ENCODE data around the gene CRHR1. TPM values are rescaled to one million over a fixed set of nuclear protein-coding genes. Genes with fewer than 3 reads are reported as not detected.

The CRHR1 gene
- total RNA-seq, result not detected

DNA sequence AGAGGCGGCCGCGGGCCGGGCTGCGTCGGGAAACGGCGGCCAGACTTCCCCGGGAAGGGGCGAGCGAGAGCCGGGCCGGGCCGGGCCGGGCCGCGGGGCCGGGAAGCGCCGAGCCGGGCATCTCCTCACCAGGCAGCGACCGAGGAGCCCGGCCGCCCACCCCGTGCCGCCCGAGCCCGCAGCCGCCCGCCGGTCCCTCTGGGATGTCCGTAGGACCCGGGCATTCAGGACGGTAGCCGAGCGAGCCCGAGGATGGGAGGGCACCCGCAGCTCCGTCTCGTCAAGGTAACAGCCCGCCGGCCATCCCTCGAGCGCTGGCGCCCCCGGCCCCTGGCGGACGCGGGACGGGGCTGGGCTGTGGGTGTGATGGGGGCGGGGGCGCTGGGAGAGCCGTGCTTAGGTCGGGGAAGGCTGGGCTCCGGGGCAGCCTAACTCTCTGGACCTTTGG lies at the start of gene CRHR1:
CRHR1 (plus strand) TSS at position 28 of the 448 bp plus-strand sequence; CDS start at position 253, 225 bp downstream.
- ATAC-seq, result peak; percentile 33
- intact Hi-C loops (cut with DNase I), result no loop called here

DNA sequence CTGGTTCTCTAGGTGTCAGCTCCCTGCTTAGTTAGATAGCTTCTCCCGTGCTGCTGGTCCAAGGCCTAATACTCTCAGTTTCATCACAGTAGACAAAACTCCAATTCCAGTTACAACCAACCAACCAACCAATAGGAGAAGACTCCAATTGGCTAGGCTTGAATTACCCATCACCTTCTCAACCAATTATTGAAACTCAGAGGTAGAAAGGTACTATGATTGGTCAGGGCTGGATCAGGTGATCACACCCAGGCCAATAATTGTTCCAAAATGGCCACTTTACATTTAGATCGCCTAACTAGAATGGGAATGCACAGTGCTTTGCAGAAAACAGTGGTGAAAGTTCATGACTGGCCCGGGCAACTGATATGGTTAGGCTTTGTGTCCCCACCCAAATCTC lies 49.5 kb upstream of the CRHR1 start:
- 56 to 71% methylated on average over 3 of the region's 3 CpGs for WGBS, 2 donors
- Histone ChIP-seq H3K36me3 (replicated peaks in 1 of 2; ENCODE audit: insufficient read depth in 1 of 2, low read depth in 2 of 2) (no peaks in the 10 kb centered on the region), H3K27me3 (no peaks in the 10 kb centered on the region), H3K4me1 (no peaks in the 10 kb centered on the region), H3K9me3 (peaks cover 0 to 23% (median 0%) of the 10 kb centered on the region in 3 donors), H3K27ac (no peak overlapping the region), H3K4me3 (no peak overlapping the region)
- TF ChIP-seq POLR2A (IDR thresholded peaks at IDR 0.05), result no peak
- TF ChIP-seq, protein P1, sequence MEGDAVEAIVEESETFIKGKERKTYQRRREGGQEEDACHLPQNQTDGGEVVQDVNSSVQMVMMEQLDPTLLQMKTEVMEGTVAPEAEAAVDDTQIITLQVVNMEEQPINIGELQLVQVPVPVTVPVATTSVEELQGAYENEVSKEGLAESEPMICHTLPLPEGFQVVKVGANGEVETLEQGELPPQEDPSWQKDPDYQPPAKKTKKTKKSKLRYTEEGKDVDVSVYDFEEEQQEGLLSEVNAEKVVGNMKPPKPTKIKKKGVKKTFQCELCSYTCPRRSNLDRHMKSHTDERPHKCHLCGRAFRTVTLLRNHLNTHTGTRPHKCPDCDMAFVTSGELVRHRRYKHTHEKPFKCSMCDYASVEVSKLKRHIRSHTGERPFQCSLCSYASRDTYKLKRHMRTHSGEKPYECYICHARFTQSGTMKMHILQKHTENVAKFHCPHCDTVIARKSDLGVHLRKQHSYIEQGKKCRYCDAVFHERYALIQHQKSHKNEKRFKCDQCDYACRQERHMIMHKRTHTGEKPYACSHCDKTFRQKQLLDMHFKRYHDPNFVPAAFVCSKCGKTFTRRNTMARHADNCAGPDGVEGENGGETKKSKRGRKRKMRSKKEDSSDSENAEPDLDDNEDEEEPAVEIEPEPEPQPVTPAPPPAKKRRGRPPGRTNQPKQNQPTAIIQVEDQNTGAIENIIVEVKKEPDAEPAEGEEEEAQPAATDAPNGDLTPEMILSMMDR (IDR thresholded peaks at IDR 0.05), result no peak
- intact Hi-C loops (cut with DNase I), result no loop called here
- DNase-seq (no peak), ATAC-seq (no peak)

More for the DNA sequence above, at the start of gene CRHR1:
- peaks cover 24% of the 10 kb centered on the region for H3K4me1 ChIP-seq
- peak within 1 kb of the TSS; percentile 28 to 31 for H3K4me3 ChIP-seq
- no peak for DNase-seq
- WGBS, 2 donors, result 0 to 1% methylated on average over 11 to 44 of the region's 56 CpGs
- peaks cover 0 to 31% of the 10 kb centered on the region in 2 donors for H3K27me3 ChIP-seq
- no peaks in the 10 kb centered on the region for H3K36me3 ChIP-seq (replicated peaks in 1 of 2; ENCODE audit: insufficient read depth in 1 of 2, low read depth in 2 of 2)
- no peak within 1 kb of the TSS for H3K27ac ChIP-seq
- no peak for TF ChIP-seq POLR2A (IDR thresholded peaks at IDR 0.05)
- TF ChIP-seq, protein P1 (IDR thresholded peaks at IDR 0.05), result no peak
- no peaks in the 10 kb centered on the region for H3K9me3 ChIP-seq

DNA sequence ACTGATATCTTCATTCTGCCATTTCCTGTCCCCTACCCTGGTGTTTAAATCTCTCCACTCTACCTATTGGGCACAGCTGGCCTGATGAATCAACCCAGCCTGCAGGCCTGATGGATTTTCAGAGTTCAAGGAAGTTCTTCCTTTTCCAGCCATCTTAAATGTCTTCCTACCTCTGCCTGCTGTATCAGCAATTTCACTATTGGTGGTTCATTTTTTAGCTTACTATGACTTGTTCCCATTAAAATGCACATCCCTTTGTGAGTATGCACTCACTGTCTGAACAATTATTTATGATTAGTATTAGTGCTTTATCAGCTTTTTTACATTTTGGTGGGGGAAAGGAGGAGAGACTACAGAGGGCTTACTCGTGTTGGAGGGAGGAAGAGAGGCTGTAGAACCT lies 48.6 kb upstream of the CRHR1 start:
- Histone ChIP-seq H3K27ac (no peak overlapping the region), H3K27me3 (no peaks in the 10 kb centered on the region), H3K36me3 (replicated peaks in 1 of 2; ENCODE audit: insufficient read depth in 1 of 2, low read depth in 2 of 2) (no peaks in the 10 kb centered on the region), H3K4me1 (no peaks in the 10 kb centered on the region), H3K9me3 (peaks cover 0 to 19% (median 0%) of the 10 kb centered on the region in 3 donors), H3K4me3 (no peak overlapping the region)
- WGBS, 2 donors, result 0 to 4% methylated on average over 1 of the region's 1 CpG
- ATAC-seq, result no peak
- TF ChIP-seq, protein P1 (IDR thresholded peaks at IDR 0.05), result no peak
- TF ChIP-seq POLR2A (IDR thresholded peaks at IDR 0.05), result no peak
- intact Hi-C loops (cut with DNase I), result no loop called here
- no peak for DNase-seq

DNA sequence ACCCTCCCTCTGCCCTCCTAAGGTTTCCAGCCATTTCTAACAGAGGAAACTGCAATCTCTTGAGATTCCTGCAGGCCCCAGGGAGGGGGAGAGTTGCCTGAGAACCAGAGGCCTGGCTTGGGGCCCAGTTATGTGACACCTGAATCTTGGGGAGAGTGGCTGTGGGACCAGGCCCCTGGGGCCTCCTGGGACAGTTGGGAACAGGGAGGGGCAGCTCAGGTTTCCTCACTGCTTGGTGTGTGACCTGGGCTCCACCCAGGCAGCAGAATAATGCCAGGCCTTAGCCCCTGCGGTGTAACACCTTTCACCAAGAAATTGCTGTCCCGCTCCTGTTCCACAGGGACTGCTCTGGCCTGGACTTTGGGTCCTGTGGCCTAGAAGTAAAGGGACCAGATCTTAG lies 44.3 kb upstream of the CRHR1 start:
- no peaks in the 10 kb centered on the region for H3K27me3 ChIP-seq
- H3K36me3 ChIP-seq (replicated peaks in 1 of 2; ENCODE audit: insufficient read depth in 1 of 2, low read depth in 2 of 2), result no peaks in the 10 kb centered on the region
- no peak for ATAC-seq
- DNase-seq, result no peak
- TF ChIP-seq, protein P1 (IDR thresholded peaks at IDR 0.05), result no peak
- no peak for TF ChIP-seq POLR2A (IDR thresholded peaks at IDR 0.05)
- intact Hi-C loops (cut with DNase I), result no loop called here
- H3K27ac ChIP-seq, result no peak overlapping the region
- H3K9me3 ChIP-seq, result no peaks in the 10 kb centered on the region
- H3K4me3 ChIP-seq, result no peak overlapping the region
- no peaks in the 10 kb centered on the region for H3K4me1 ChIP-seq
- WGBS, 2 donors, result 68 to 100% methylated on average over 2 of the region's 2 CpGs

All from body of pancreas (tissue), 4 donors.